Left ventricle myocardium inferior (tissue), 1 donor: ENCODE results near the gene PGD. TPM values are rescaled to one million over a fixed set of nuclear protein-coding genes. Genes with fewer than 3 reads are reported as not detected.

ENCODE experiments used
- DNase-seq: peaks from one replicate; pipeline ENCODE4 v3.0.0-alpha.2; 2020
- H3K27ac ChIP-seq: fragments of 200-600 bp; replicated peaks from 2 replicates; pipeline ENCODE4 v1.8.0; 2021
- H3K27me3 ChIP-seq: fragments of 200-600 bp; 2 replicates; pipeline ENCODE4 v1.8.0; 2021; ENCODE audit warnings: low read depth
- H3K36me3 ChIP-seq: fragments of 200-600 bp; 2 replicates; pipeline ENCODE4 v1.8.0; 2021
- H3K4me1 ChIP-seq: fragments of 200-600 bp; 2 replicates; pipeline ENCODE4 v1.8.0; 2021
- H3K4me3 ChIP-seq: fragments of 200-600 bp; 2 replicates; pipeline ENCODE4 v1.8.0; 2021; ENCODE audit warnings: mild to moderate bottlenecking, moderate library complexity
- H3K9me3 ChIP-seq: fragments of 200-600 bp; replicated peaks from 2 replicates; pipeline ENCODE4 v1.8.0; 2021
- intact Hi-C: fragments of 100-400 bp; cut with micrococcal nuclease; formaldehyde crosslinking; loops from one replicate; pipeline ENCODE4 v1.11.0; 2022
- total RNA-seq: library from RNA; stranded (reverse); fragmentation: NEBNext Ultra II Directional; extraction: Animal tissue kit (Norgen Biotek cat#: 25700); gene quantifications from one replicate; pipeline ENCODE4 v1.2.1, GENCODE V29; 2021
- TF ChIP-seq, protein P1 (sequence below): fragments of 200-600 bp; IDR thresholded peaks from 2 replicates; pipeline ENCODE4 v1.8.0; 2021; ENCODE audit warnings: antibody characterized with exemption, mild to moderate bottlenecking, borderline replicate concordance
- donor health status: DM: no; HTN: yes; CAD: no; lungs with severe emphysema.

The PGD gene
- total RNA-seq, 1 donor from 2014 or later: 34.2 TPM

- Histone ChIP-seq H3K27me3 (no peaks in the 10 kb centered on the region), H3K36me3 (peaks cover 29% of the 10 kb centered on the region), H3K4me1 (peaks cover 31% of the 10 kb centered on the region), H3K27ac (peak overlapping the region; percentile 97), H3K4me3 (peak overlapping the region; percentile 98), H3K9me3 (peaks cover 4% of the 10 kb centered on the region)
- intact Hi-C loops: no loop called here
- peak; percentile 28 for DNase-seq
- TF ChIP-seq, protein P1, sequence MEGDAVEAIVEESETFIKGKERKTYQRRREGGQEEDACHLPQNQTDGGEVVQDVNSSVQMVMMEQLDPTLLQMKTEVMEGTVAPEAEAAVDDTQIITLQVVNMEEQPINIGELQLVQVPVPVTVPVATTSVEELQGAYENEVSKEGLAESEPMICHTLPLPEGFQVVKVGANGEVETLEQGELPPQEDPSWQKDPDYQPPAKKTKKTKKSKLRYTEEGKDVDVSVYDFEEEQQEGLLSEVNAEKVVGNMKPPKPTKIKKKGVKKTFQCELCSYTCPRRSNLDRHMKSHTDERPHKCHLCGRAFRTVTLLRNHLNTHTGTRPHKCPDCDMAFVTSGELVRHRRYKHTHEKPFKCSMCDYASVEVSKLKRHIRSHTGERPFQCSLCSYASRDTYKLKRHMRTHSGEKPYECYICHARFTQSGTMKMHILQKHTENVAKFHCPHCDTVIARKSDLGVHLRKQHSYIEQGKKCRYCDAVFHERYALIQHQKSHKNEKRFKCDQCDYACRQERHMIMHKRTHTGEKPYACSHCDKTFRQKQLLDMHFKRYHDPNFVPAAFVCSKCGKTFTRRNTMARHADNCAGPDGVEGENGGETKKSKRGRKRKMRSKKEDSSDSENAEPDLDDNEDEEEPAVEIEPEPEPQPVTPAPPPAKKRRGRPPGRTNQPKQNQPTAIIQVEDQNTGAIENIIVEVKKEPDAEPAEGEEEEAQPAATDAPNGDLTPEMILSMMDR: no peak
Measured at GRCh38 chr1:10399444-10399941, 629 bp downstream of the PGD start.

DNA sequence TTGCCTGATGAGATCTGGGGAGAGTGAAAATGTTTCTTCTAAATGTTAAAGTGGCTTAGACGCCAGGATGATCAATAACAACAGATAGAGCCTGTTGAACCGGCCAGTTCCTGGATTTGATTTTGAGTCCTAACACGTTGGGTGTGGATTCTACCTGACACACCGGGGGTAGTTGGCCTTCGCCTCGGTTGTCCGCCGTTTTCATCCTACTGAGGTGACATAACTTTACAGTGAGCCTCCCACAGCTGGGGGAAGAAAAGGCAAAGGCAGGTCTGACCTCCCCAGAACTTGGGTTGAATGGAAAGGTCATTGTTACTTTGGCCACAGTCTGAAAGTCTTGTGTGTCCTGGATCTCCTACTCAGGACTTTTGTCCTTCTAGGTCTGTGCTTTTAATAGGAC lies 1.1 kb downstream of the PGD start:
- H3K27me3 ChIP-seq: no peaks in the 10 kb centered on the region
- H3K4me1 ChIP-seq: peaks cover 31% of the 10 kb centered on the region
- peak overlapping the region; percentile 97 for H3K27ac ChIP-seq
- H3K9me3 ChIP-seq: no peaks in the 10 kb centered on the region
- H3K4me3 ChIP-seq: peak overlapping the region; percentile 98
- no peak for DNase-seq
- intact Hi-C loops: no loop called here
- TF ChIP-seq, protein P1: no peak
- peaks cover 34% of the 10 kb centered on the region for H3K36me3 ChIP-seq

DNA sequence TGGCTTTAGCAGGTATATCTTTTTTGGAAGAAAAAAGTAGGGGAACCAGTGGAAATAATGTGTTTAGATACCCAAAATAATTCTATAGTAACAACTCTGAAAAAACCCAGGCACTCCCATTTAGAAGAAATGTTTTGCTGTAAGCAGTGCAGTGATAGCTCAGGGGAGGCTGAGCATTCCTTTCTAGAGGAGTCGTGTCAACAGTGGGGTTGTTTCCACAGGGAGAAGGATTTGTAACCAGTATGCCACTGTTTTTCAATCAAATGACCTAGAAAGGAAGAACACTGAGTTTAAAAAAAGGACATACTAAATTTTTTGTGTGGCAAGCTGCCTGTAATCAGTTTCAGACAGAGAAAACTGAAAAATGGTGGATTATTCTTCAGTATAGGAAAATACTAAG lies 2.4 kb downstream of the PGD start:
- H3K27ac ChIP-seq: peak overlapping the region; percentile 97
- H3K36me3 ChIP-seq: peaks cover 47% of the 10 kb centered on the region
- no peaks in the 10 kb centered on the region for H3K9me3 ChIP-seq
- no peak for DNase-seq
- H3K27me3 ChIP-seq: no peaks in the 10 kb centered on the region
- TF ChIP-seq, protein P1: no peak
- intact Hi-C loops: no loop called here
- no peak overlapping the region for H3K4me3 ChIP-seq
- H3K4me1 ChIP-seq: peaks cover 31% of the 10 kb centered on the region

- intact Hi-C loops: no loop called here
- Histone ChIP-seq H3K27ac (no peak overlapping the region), H3K9me3 (no peaks in the 10 kb centered on the region), H3K27me3 (no peaks in the 10 kb centered on the region), H3K36me3 (peaks cover 62% of the 10 kb centered on the region), H3K4me3 (no peak overlapping the region), H3K4me1 (peaks cover 31% of the 10 kb centered on the region)
- no peak for DNase-seq
- TF ChIP-seq, protein P1: no peak
Measured at GRCh38 chr1:10402729-10403274, 3.9 kb downstream of the PGD start.

- Histone ChIP-seq H3K4me3 (no peak overlapping the region), H3K27ac (no peak overlapping the region), H3K27me3 (no peaks in the 10 kb centered on the region), H3K9me3 (no peaks in the 10 kb centered on the region), H3K4me1 (no peaks in the 10 kb centered on the region), H3K36me3 (peaks cover 99% of the 10 kb centered on the region)
- intact Hi-C loops: no loop called here
- no peak for DNase-seq
- TF ChIP-seq, protein P1: no peak
Measured at GRCh38 chr1:10407201-10407600, 8.3 kb downstream of the PGD start.
